ENCODE data around the gene MEGF6. TPM values are rescaled to one million over a fixed set of nuclear protein-coding genes. Genes with fewer than 3 reads are reported as not detected.

Gene MEGF6
- total and polyA plus RNA-seq, 4 donors: 17.7 to 54.2 (median 48.2) TPM

DNA sequence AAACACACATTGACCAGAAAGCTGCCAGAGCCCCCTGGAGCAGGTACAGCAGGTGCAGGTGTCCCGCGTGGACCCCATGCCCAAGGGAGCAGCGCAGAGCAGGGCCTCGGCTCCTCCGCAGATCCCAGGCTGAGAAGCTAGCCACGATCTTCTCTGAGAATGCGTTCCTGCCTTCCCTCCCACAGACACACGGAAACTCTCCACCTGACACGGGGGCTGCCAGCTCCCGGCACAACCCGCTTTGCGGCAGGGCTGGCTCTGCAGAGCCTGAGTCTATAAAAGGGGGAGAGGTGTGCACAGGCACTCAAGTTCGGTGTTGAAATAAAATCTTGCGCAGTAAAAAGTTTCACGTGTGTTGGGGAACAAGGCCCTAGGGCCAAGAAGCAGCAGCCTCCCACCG lies 9.6 kb downstream of the MEGF6 start:
- WGBS, 2 donors: 68 to 78% methylated on average over 16 of the region's 16 CpGs
- no peaks in the 10 kb centered on the region for H3K27me3 ChIP-seq (ENCODE audit: control insufficient read depth in 3 of 3, insufficient read depth in 3 of 3, low read length in 2 of 3)
- no peak overlapping the region for H3K9ac ChIP-seq (ENCODE audit: insufficient read depth in 1 of 2, low read length in 2 of 2)
- H3K4me3 ChIP-seq: no peak overlapping the region
- DNase-seq (no peak), ATAC-seq (ENCODE audit: insufficient read depth, low FRiP score) (no peak)
- no peaks in the 10 kb centered on the region for H3K9me3 ChIP-seq (ENCODE audit: control insufficient read depth in 4 of 4, insufficient read depth in 3 of 4, low read length in 3 of 4)
- peaks cover 0 to 54% (median 32%) of the 10 kb centered on the region in 5 donors for H3K4me1 ChIP-seq (ENCODE audit: control insufficient read depth in 5 of 5, insufficient read depth in 5 of 5, low read length in 5 of 5)
- H3K27ac ChIP-seq (ENCODE audit: low read depth in 1 of 2, low read length in 1 of 2): peak overlapping the region in 1 of 2 donors; percentile 2
- TF ChIP-seq, protein P1, sequence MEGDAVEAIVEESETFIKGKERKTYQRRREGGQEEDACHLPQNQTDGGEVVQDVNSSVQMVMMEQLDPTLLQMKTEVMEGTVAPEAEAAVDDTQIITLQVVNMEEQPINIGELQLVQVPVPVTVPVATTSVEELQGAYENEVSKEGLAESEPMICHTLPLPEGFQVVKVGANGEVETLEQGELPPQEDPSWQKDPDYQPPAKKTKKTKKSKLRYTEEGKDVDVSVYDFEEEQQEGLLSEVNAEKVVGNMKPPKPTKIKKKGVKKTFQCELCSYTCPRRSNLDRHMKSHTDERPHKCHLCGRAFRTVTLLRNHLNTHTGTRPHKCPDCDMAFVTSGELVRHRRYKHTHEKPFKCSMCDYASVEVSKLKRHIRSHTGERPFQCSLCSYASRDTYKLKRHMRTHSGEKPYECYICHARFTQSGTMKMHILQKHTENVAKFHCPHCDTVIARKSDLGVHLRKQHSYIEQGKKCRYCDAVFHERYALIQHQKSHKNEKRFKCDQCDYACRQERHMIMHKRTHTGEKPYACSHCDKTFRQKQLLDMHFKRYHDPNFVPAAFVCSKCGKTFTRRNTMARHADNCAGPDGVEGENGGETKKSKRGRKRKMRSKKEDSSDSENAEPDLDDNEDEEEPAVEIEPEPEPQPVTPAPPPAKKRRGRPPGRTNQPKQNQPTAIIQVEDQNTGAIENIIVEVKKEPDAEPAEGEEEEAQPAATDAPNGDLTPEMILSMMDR (IDR thresholded peaks at IDR 0.05; ENCODE audit: control extremely low read depth, extremely low read depth): no peak
- peaks cover 0 to 13% (median 5%) of the 10 kb centered on the region in 4 donors for H3K36me3 ChIP-seq (ENCODE audit: control insufficient read depth in 4 of 4, insufficient read depth in 4 of 4, low read length in 4 of 4)

DNA sequence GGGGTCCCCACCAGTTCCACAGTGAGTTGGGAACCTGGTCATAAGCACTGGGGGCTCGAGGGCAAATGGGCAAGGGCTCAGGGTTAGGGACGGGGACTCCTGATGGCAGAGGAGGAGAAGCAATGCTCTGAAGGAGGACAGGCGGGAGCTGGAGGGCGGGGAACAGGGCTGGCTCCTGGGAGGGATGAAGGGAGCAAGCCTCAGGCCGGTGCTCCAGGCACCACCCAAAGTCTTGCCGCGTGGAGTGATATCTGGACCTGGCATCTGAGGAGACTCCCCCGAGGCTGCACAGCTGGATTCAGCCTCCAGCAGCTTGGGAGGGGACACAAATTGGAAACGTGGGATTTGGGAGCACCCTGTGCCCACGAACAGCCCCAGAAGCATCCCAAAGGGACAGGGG lies 11.0 kb downstream of the MEGF6 start:
- Histone ChIP-seq H3K36me3 (ENCODE audit: control insufficient read depth in 4 of 4, insufficient read depth in 4 of 4, low read length in 4 of 4) (peaks cover 0 to 7% (median 2%) of the 10 kb centered on the region in 4 donors), H3K4me1 (ENCODE audit: control insufficient read depth in 5 of 5, insufficient read depth in 5 of 5, low read length in 5 of 5) (peaks cover 0 to 55% (median 34%) of the 10 kb centered on the region in 5 donors), H3K9ac (ENCODE audit: insufficient read depth in 1 of 2, low read length in 2 of 2) (no peak overlapping the region), H3K27ac (ENCODE audit: low read depth in 1 of 2, low read length in 1 of 2) (no peak overlapping the region), H3K9me3 (ENCODE audit: control insufficient read depth in 4 of 4, insufficient read depth in 3 of 4, low read length in 3 of 4) (no peaks in the 10 kb centered on the region), H3K27me3 (ENCODE audit: control insufficient read depth in 3 of 3, insufficient read depth in 3 of 3, low read length in 2 of 3) (no peaks in the 10 kb centered on the region), H3K4me3 (no peak overlapping the region)
- TF ChIP-seq, protein P1 (IDR thresholded peaks at IDR 0.05; ENCODE audit: control extremely low read depth, extremely low read depth): no peak
- WGBS, 2 donors: 90 to 94% methylated on average over 10 of the region's 10 CpGs
- DNase-seq: no peak
- ATAC-seq (ENCODE audit: insufficient read depth, low FRiP score): no peak

- peaks cover 0 to 55% (median 34%) of the 10 kb centered on the region in 5 donors for H3K4me1 ChIP-seq (ENCODE audit: control insufficient read depth in 5 of 5, insufficient read depth in 5 of 5, low read length in 5 of 5)
- WGBS, 2 donors: 77 to 78% methylated on average over 13 to 15 of the region's 15 CpGs
Observed at GRCh38 chr1:3599816-3600215, 11.5 kb downstream of the MEGF6 start.

More at GRCh38 chr1:3599816-3600215, 11.5 kb downstream of the MEGF6 start:
- TF ChIP-seq, protein P1 (IDR thresholded peaks at IDR 0.05; ENCODE audit: control extremely low read depth, extremely low read depth): no peak
- DNase-seq (no peak), ATAC-seq (ENCODE audit: insufficient read depth, low FRiP score) (no peak)
- Histone ChIP-seq H3K36me3 (ENCODE audit: control insufficient read depth in 4 of 4, insufficient read depth in 4 of 4, low read length in 4 of 4) (peaks cover 0 to 7% (median 0%) of the 10 kb centered on the region in 4 donors), H3K4me3 (no peak overlapping the region), H3K27me3 (ENCODE audit: control insufficient read depth in 3 of 3, insufficient read depth in 3 of 3, low read length in 2 of 3) (no peaks in the 10 kb centered on the region), H3K9ac (ENCODE audit: insufficient read depth in 1 of 2, low read length in 2 of 2) (no peak overlapping the region), H3K27ac (ENCODE audit: low read depth in 1 of 2, low read length in 1 of 2) (no peak overlapping the region), H3K9me3 (ENCODE audit: control insufficient read depth in 4 of 4, insufficient read depth in 3 of 4, low read length in 3 of 4) (no peaks in the 10 kb centered on the region)
